Endothelial cell of umbilical vein (primary cell): Measurements from ENCODE around the gene TNFRSF19. TPM values are rescaled to one million over a fixed set of nuclear protein-coding genes. Genes with fewer than 3 reads are reported as not detected.

ENCODE experiments used
- BruUV-seq: library from RNA; stranded (reverse); fragments of 400-500 nt; replicated peaks from 2 replicates; lab custom pipeline; 2021; lab: Mats Ljungman, UMichigan
- CTCF ChIA-PET: fragments of 300-600, 350-600 bp; sonication (Branson Sonifier 250); formaldehyde crosslinking; loops from one replicate; lab custom pipeline; 2021; ENCODE audit warnings: antibody characterized with exemption, inconsistent platforms; lab: Charles Lee
- POLR2A ChIA-PET: fragments of 300-600, 350-600 bp; sonication (Branson Sonifier 250); formaldehyde crosslinking; loops from one replicate; lab custom pipeline; 2021; ENCODE audit warnings: antibody characterized with exemption, inconsistent platforms; lab: Charles Lee
- DNase-seq: peaks from one replicate; pipeline ENCODE4 v3.0.0-alpha.2; 2011; ENCODE audit warnings: low read depth, low spot score
- FAIRE-seq: peaks from 2 replicates; lab custom pipeline; 2011; peaks lifted over from hg19 to GRCh38; lab: Jason Lieb, UNC
- H2AFZ ChIP-seq: 2 replicates; pipeline ENCODE4 v1.6.0; 2012; ENCODE audit warnings: low read depth, low read length, control low read depth, inconsistent platforms
- H3K27ac ChIP-seq: 2 replicates; pipeline ENCODE4 v1.5.1; 2011; ENCODE audit warnings: low read depth, mild to moderate bottlenecking, control low read depth, low read length, moderate library complexity; ENCODE audit not compliant: insufficient read depth
- H3K27me3 ChIP-seq, 2 experiments: 2 replicates each; pipeline versions ENCODE4 v1.6.0 to v1.6.1; 2011; ENCODE audit warnings: low read length in 2 of 2, mixed read lengths in 1 of 2; ENCODE audit not compliant: control insufficient read depth in 2 of 2, insufficient read depth in 2 of 2
- H3K36me3 ChIP-seq, 2 experiments: 2 replicates in 1 of 2; 3 replicates in 1 of 2; pipeline ENCODE4 v1.5.1; 2011; ENCODE audit warnings: low read length in 2 of 2, mild to moderate bottlenecking in 1 of 2, moderate library complexity in 1 of 2; ENCODE audit not compliant: control insufficient read depth in 2 of 2, insufficient read depth in 2 of 2; ENCODE audit errors: extremely low read depth in 1 of 2
- H3K4me1 ChIP-seq: 3 replicates; pipeline ENCODE4 v1.5.1; 2011; ENCODE audit warnings: mild to moderate bottlenecking, low read length; ENCODE audit not compliant: control insufficient read depth, insufficient read depth; ENCODE audit errors: extremely low read depth
- H3K4me2 ChIP-seq: 2 replicates; pipeline ENCODE4 v1.6.1; 2011; ENCODE audit warnings: low read length, control low read depth, mixed read lengths; ENCODE audit not compliant: insufficient read depth
- H3K4me3 ChIP-seq, 3 experiments: fragments of 200-600 bp in 1 of 3; sonication (generic), shearing (Covaris generic) in 1 of 3; replicated peaks in 1 of 3; 2 replicates each; pipeline ENCODE4 v1.5.1; 2011 to 2016; ENCODE audit warnings: control low read depth in 3 of 3, low read length in 3 of 3, mild to moderate bottlenecking in 2 of 3, inconsistent platforms in 1 of 3, low read depth in 1 of 3, moderate library complexity in 1 of 3; ENCODE audit not compliant: insufficient read depth in 1 of 3
- H3K79me2 ChIP-seq: 2 replicates; pipeline ENCODE4 v1.6.0; 2012; ENCODE audit warnings: low read length, inconsistent platforms; ENCODE audit not compliant: control insufficient read depth, insufficient read depth
- H3K9ac ChIP-seq: replicated peaks from 2 replicates; pipeline ENCODE3; 2011; ENCODE audit warnings: low read length, control low read depth; ENCODE audit not compliant: insufficient read depth; ENCODE audit errors: extremely low read depth
- H3K9me1 ChIP-seq: replicated peaks from 3 replicates; pipeline ENCODE4 v1.6.0; 2011; ENCODE audit warnings: mild to moderate bottlenecking, low read length; ENCODE audit not compliant: control insufficient read depth, insufficient read depth; ENCODE audit errors: extremely low read depth
- H3K9me3 ChIP-seq: replicated peaks from 2 replicates; pipeline ENCODE4 v1.5.1; 2012; ENCODE audit warnings: low read length, inconsistent platforms; ENCODE audit not compliant: control insufficient read depth, insufficient read depth
- H4K20me1 ChIP-seq: replicated peaks from 2 replicates; pipeline ENCODE3; 2011; ENCODE audit warnings: mild to moderate bottlenecking, low read length; ENCODE audit not compliant: control insufficient read depth, insufficient read depth; ENCODE audit errors: extremely low read depth
- EZH2 ChIP-seq: IDR thresholded peaks from 2 replicates; pipeline ENCODE4 v1.6.1; 2012; ENCODE audit warnings: borderline replicate concordance, low read depth, mild to moderate bottlenecking, moderate library complexity, low read length, inconsistent platforms; ENCODE audit not compliant: severe bottlenecking
- FOS ChIP-seq: IDR thresholded peaks from 2 replicates; pipeline ENCODE4 v1.6.1; 2011; ENCODE audit warnings: mild to moderate bottlenecking, low read length, moderate library complexity, borderline replicate concordance; ENCODE audit not compliant: insufficient read depth
- GATA2 ChIP-seq: IDR thresholded peaks from 2 replicates; pipeline ENCODE4 v1.7.0; 2011; ENCODE audit warnings: low read depth, mild to moderate bottlenecking, moderate library complexity, mixed read lengths, low read length; ENCODE audit not compliant: insufficient read length, insufficient read depth
- JUN ChIP-seq: IDR thresholded peaks from 2 replicates; pipeline ENCODE4 v1.6.1; 2011; ENCODE audit warnings: borderline replicate concordance, low read depth; ENCODE audit not compliant: insufficient read length, insufficient read depth
- MYC ChIP-seq: IDR thresholded peaks from one replicate; pipeline ENCODE4 v1.6.1; 2011; ENCODE audit warnings: mild to moderate bottlenecking, low read depth, low read length
- POLR2A ChIP-seq: IDR thresholded peaks from 2 replicates; pipeline ENCODE4 v1.6.1; 2012; ENCODE audit warnings: low read depth, mild to moderate bottlenecking, control low read depth, low read length
- POLR2AphosphoS5 ChIP-seq: IDR thresholded peaks from 2 replicates; pipeline ENCODE4 v1.6.1; 2012; ENCODE audit warnings: low read depth, mild to moderate bottlenecking, control low read depth, low read length, moderate library complexity; ENCODE audit not compliant: insufficient read depth
- dilution Hi-C: fragments of 300-500 bp; cut with MboI; formaldehyde crosslinking; loops from one replicate; pipeline ENCODE4 v1.15.0; 2019; ENCODE audit warnings: low sequenced_read_pairs; ENCODE audit not compliant: extremely low pct_ligation_motif_present
- intact Hi-C: fragments of 100-400 bp; cut with micrococcal nuclease; formaldehyde crosslinking; loops from one replicate; pipeline ENCODE4 v1.10.0; 2022
- polyA plus RNA-seq, 4 experiments: library from polyadenylated mRNA; depleted of rRNA in 3 of 4; stranded (reverse) in 3 of 4; unstranded in 1 of 4; fragments of >200 nt; gene quantifications; 2 replicates each; pipeline versions ENCODE4 v1.2.1 to v1.2.3, GENCODE V29; 2011 to 2012; ENCODE audit warnings: missing spikeins in 1 of 4
- total RNA-seq: library from RNA; stranded (reverse); gene quantifications from 2 replicates; pipeline ENCODE4 v1.2.3, GENCODE V29; 2021
- TF ChIP-seq, protein P1 (sequence below): IDR thresholded peaks from 2 replicates; pipeline ENCODE4 v1.6.1; 2011; ENCODE audit not compliant: insufficient read depth, insufficient read length
- TF ChIP-seq, protein P2 (sequence below), 2 donors: IDR thresholded peaks; 1 replicate in 1 of 2; 2 replicates in 1 of 2; pipeline ENCODE4 v1.5.1; 2011; ENCODE audit warnings: low read length in 2 of 2, mild to moderate bottlenecking in 2 of 2, moderate library complexity in 2 of 2, control low read depth in 1 of 2, inconsistent platforms in 1 of 2, low read depth in 1 of 2; ENCODE audit not compliant: insufficient read depth in 1 of 2; ENCODE audit errors: extremely low read depth in 1 of 2

TNFRSF19 gene
- total and polyA plus RNA-seq, 2 donors (not counting 3 experiments of a cell fraction or from before 2014, with no cell fraction given) = 0.23 to 0.29 TPM

DNA sequence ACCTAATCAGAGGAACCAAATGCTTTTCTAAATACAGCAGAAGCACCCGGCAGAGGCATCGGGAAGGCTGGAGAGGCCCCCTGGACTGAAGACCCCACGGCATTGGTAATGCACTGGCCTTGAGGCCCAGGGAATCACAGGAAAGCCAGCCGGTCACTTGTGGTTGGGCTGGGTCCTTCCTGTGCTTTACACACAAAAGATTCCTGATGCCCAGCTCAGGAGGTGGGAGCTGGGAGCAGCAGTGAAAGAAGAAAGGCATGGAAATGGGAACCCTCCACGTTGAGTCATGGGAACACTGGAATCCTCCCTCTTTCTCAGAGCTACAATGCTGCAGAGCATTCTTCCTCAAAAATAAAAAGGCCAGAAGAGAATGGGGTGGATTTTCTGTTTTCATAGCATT is 126.4 kb downstream of the TNFRSF19 start:
- ChIA-PET POLR2A (no interaction called here), CTCF (no interaction called here)
- Histone ChIP-seq H3K4me2 (no peak overlapping the region), H3K36me3 (no peaks in the 10 kb centered on the region), H3K4me3 (no peak overlapping the region), H2AFZ (no peak overlapping the region), H3K4me1 (no peaks in the 10 kb centered on the region), H3K27me3 (peaks cover 2 to 4% of the 10 kb centered on the region in 2 experiments), H3K9ac (no peak overlapping the region), H3K27ac (no peak overlapping the region), H3K9me3 (no peaks in the 10 kb centered on the region), H3K9me1 (no peaks in the 10 kb centered on the region), H4K20me1 (no peaks in the 10 kb centered on the region), H3K79me2 (no peaks in the 10 kb centered on the region)
- BruUV-seq = no TSS peak
- FAIRE-seq (no peak), DNase-seq (no peak)
- intact Hi-C loops (no loop called here), dilution Hi-C loops (no loop called here)
- TF ChIP-seq EZH2 = no peak
- TF ChIP-seq, protein P1, sequence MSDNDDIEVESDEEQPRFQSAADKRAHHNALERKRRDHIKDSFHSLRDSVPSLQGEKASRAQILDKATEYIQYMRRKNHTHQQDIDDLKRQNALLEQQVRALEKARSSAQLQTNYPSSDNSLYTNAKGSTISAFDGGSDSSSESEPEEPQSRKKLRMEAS = no peak
- no peak for TF ChIP-seq GATA2
- TF ChIP-seq, protein P2, sequence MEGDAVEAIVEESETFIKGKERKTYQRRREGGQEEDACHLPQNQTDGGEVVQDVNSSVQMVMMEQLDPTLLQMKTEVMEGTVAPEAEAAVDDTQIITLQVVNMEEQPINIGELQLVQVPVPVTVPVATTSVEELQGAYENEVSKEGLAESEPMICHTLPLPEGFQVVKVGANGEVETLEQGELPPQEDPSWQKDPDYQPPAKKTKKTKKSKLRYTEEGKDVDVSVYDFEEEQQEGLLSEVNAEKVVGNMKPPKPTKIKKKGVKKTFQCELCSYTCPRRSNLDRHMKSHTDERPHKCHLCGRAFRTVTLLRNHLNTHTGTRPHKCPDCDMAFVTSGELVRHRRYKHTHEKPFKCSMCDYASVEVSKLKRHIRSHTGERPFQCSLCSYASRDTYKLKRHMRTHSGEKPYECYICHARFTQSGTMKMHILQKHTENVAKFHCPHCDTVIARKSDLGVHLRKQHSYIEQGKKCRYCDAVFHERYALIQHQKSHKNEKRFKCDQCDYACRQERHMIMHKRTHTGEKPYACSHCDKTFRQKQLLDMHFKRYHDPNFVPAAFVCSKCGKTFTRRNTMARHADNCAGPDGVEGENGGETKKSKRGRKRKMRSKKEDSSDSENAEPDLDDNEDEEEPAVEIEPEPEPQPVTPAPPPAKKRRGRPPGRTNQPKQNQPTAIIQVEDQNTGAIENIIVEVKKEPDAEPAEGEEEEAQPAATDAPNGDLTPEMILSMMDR (IDR thresholded peaks at IDR 0.05; ENCODE audit: extremely low read depth in 1 of 2, insufficient read depth in 1 of 2, low read depth in 1 of 2, low read length in 2 of 2) = no peak
- TF ChIP-seq MYC = no peak
- no peak for TF ChIP-seq POLR2AphosphoS5
- no peak for TF ChIP-seq FOS
- TF ChIP-seq POLR2A = no peak
- no peak for TF ChIP-seq JUN
